ENCODE measurements around the gene CHST9. TPM values are rescaled to one million over a fixed set of nuclear protein-coding genes. Genes with fewer than 3 reads are reported as not detected.

CHST9 gene
- total RNA-seq, 1 experiment from 2014 or later, result 3.5 TPM

DNA sequence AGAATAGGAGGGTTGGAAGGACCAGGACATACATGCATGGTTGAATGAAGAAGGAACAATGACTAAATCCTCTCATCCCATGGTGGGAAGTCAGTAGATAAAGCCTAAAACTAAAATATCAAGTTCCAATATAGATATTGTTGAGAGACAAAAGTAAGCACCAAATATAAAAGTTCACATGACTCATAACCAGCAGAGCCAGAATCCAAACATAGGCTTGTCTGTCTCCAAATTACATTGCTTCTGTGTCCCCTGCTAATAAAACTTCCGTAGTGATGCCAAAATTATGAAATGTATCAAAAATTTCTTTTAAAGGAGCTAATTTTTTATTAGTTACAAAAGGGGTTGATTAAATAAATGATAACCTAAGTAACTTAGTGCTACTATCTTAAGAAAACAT lies 19.7 kb downstream of the CHST9 start:
- H3K4me1 Mint-ChIP-seq, result no peaks in the 10 kb centered on the region
- H3K27ac Mint-ChIP-seq, result no peak overlapping the region
- no peak for DNase-seq
- H2BK20ac ChIP-seq (ENCODE audit: low read depth, low read length, poor library complexity, severe bottlenecking), result no peak overlapping the region
- no peak overlapping the region for H3K56ac ChIP-seq (ENCODE audit: insufficient read length, low read depth, low read length)
- no peak overlapping the region for H3K9ac ChIP-seq (ENCODE audit: extremely low read depth, insufficient read length, low read length)
- H3K4me3 Mint-ChIP-seq, result no peak overlapping the region
- H4K20me1 ChIP-seq (ENCODE audit: control insufficient read depth, insufficient read depth, insufficient read length), result no peaks in the 10 kb centered on the region
- H3K18ac ChIP-seq (ENCODE audit: insufficient read length, low read depth, low read length), result no peak overlapping the region
- H3K23me2 ChIP-seq (ENCODE audit: insufficient read length, low read depth, low read length, poor library complexity, severe bottlenecking), result no peaks in the 10 kb centered on the region
- H3K79me1 ChIP-seq (ENCODE audit: insufficient read depth, low read depth, low read length, poor library complexity, severe bottlenecking), result no peaks in the 10 kb centered on the region
- no peaks in the 10 kb centered on the region for H3K27me3 Mint-ChIP-seq (ENCODE audit: low read depth)
- no peak overlapping the region for H4K5ac ChIP-seq (ENCODE audit: insufficient read length, low read depth, low read length)
- H3K9me3 ChIP-seq (ENCODE audit: control insufficient read depth, low read depth, low read length), result no peaks in the 10 kb centered on the region
- H2BK120ac ChIP-seq (ENCODE audit: low read depth, low read length, poor library complexity, severe bottlenecking), result no peak overlapping the region
- no peak overlapping the region for H3K23ac ChIP-seq (ENCODE audit: insufficient read length, low read depth, low read length)
- H3K4ac ChIP-seq (ENCODE audit: low read depth, low read length), result no peak overlapping the region
- peaks cover 15 to 17% of the 10 kb centered on the region in 2 experiments for H3K9me3 Mint-ChIP-seq
- no CpG with 5 or more reads among the region's 1 CpG for WGBS (ENCODE audit: extremely low coverage, insufficient read length, low lambda C conversion rate)
- H2BK15ac ChIP-seq (ENCODE audit: low read depth, low read length), result no peak overlapping the region
- no peaks in the 10 kb centered on the region for H3K4me1 ChIP-seq (ENCODE audit: insufficient read depth, low read length)
- H4K91ac ChIP-seq (ENCODE audit: insufficient read length, low read depth, low read length), result no peak overlapping the region
- H3K36me3 Mint-ChIP-seq (ENCODE audit: insufficient read depth in 1 of 3, low read depth in 3 of 3), result peaks cover 7 to 33% (median 14%) of the 10 kb centered on the region in 3 experiments
- H3K4me2 ChIP-seq (ENCODE audit: insufficient read depth, insufficient read length, low read length), result no peak overlapping the region
- no peak overlapping the region for H2BK5ac ChIP-seq (ENCODE audit: insufficient read length, low read length)
- no peaks in the 10 kb centered on the region for H3K27me3 ChIP-seq (ENCODE audit: insufficient read depth, low read length)
- H3K27ac ChIP-seq (ENCODE audit: insufficient read length, low read depth, low read length), result no peak overlapping the region
- no peak overlapping the region for H2BK12ac ChIP-seq (ENCODE audit: insufficient read length, low read depth, low read length)
- no peak overlapping the region for H3K14ac ChIP-seq (ENCODE audit: insufficient read depth, low read length)
- 0 out of 2 replicates have a peak, but pooled peaks cover 1% of the 10 kb centered on the region for H3K79me2 ChIP-seq (ENCODE audit: insufficient read depth, low read length)
- H2AK5ac ChIP-seq (ENCODE audit: insufficient read length, low read length), result no peak overlapping the region
- TF ChIP-seq, protein P1, sequence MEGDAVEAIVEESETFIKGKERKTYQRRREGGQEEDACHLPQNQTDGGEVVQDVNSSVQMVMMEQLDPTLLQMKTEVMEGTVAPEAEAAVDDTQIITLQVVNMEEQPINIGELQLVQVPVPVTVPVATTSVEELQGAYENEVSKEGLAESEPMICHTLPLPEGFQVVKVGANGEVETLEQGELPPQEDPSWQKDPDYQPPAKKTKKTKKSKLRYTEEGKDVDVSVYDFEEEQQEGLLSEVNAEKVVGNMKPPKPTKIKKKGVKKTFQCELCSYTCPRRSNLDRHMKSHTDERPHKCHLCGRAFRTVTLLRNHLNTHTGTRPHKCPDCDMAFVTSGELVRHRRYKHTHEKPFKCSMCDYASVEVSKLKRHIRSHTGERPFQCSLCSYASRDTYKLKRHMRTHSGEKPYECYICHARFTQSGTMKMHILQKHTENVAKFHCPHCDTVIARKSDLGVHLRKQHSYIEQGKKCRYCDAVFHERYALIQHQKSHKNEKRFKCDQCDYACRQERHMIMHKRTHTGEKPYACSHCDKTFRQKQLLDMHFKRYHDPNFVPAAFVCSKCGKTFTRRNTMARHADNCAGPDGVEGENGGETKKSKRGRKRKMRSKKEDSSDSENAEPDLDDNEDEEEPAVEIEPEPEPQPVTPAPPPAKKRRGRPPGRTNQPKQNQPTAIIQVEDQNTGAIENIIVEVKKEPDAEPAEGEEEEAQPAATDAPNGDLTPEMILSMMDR (conservative IDR thresholded peaks at IDR 0.05), result no peak
- no peak overlapping the region for H4K8ac ChIP-seq (replicated peaks; ENCODE audit: insufficient read length, low read depth, low read length)
- H3T11ph ChIP-seq (ENCODE audit: low read length), result no peak overlapping the region
- H2AFZ ChIP-seq (ENCODE audit: low read length), result no peak overlapping the region

Measured in H9 (cell line).